A549 (cell line): ENCODE measurements around the gene TMEM269. TPM values are rescaled to one million over a fixed set of nuclear protein-coding genes. Genes with fewer than 3 reads are reported as not detected.

Experiments
- ATAC-seq, 2 experiments: fragments of 200-7000 bp in 1 of 2; fragments of >200 bp in 1 of 2; cut with Nextera tagmentation in 1 of 2; cut with Tn5 transposase in 1 of 2; 3 replicates each; pipeline versions ENCODE4 v1.8.0 to v1.9.1; 2018 to 2020; ENCODE audit warnings: mild to moderate bottlenecking in 1 of 2, moderate library complexity in 1 of 2
- CTCF ChIA-PET: fragments of 300-600 bp; sonication (Branson Sonifier 250); formaldehyde crosslinking; extraction: SDS; loops from one replicate; lab custom pipeline; 2021; ENCODE audit warnings: antibody characterized with exemption, inconsistent platforms; lab: Yijun Ruan, JAX
- POLR2A ChIA-PET: fragments of 350-600 bp; formaldehyde crosslinking; extraction: SDS; loops from one replicate; lab custom pipeline; 2021; ENCODE audit warnings: antibody characterized with exemption, inconsistent platforms; lab: Yijun Ruan, JAX
- DNase-seq, 2 experiments: peaks; one replicate each; pipeline versions ENCODE4 v3.0.0 to v3.0.0-alpha.2; 2011 to 2016; ENCODE audit warnings: low read depth in 1 of 2, low spot score in 1 of 2
- FAIRE-seq: peaks from 2 replicates; lab custom pipeline; 2011; peaks lifted over from hg19 to GRCh38; lab: Jason Lieb, UNC
- H3K27ac ChIP-seq, 2 experiments: fragments of >200 bp; sonication (Bioruptor Twin); formaldehyde crosslinking; 3 replicates each; pipeline ENCODE4 v1.5.1; 2016 to 2017
- H3K4me1 ChIP-seq: fragments of >200 bp; sonication (Bioruptor Twin); formaldehyde crosslinking; 3 replicates; pipeline ENCODE4 v1.6.1; 2016
- H3K4me2 ChIP-seq: fragments of >200 bp; sonication (Bioruptor Twin); formaldehyde crosslinking; 3 replicates; pipeline ENCODE4 v1.6.1; 2016
- H3K4me3 ChIP-seq: fragments of >200 bp; sonication (Bioruptor Twin); formaldehyde crosslinking; 3 replicates; pipeline ENCODE4 v1.5.1; 2016
- H3K9me3 ChIP-seq: fragments of >200 bp; sonication (Bioruptor Twin); formaldehyde crosslinking; 3 replicates; pipeline ENCODE4 v1.6.1; 2016
- BHLHE40 ChIP-seq: IDR thresholded peaks from 2 replicates; pipeline ENCODE4 v1.6.1; 2012; ENCODE audit warnings: low read depth, low read length, inconsistent platforms
- CBX2 ChIP-seq: fragments of 200-600 bp; sonication (generic); IDR thresholded peaks from 2 replicates; pipeline ENCODE4 v1.6.1; 2016; ENCODE audit warnings: low read depth, mild to moderate bottlenecking, borderline replicate concordance
- CBX8 ChIP-seq: fragments of 200-600 bp; sonication (generic); IDR thresholded peaks from 2 replicates; pipeline ENCODE4 v1.6.1; 2016
- ESRRA ChIP-seq: fragments of 150-350 bp; IDR thresholded peaks from 2 replicates; pipeline ENCODE4 v1.6.1; 2014; ENCODE audit warnings: mild to moderate bottlenecking, low read length, borderline replicate concordance
- FOSB ChIP-seq: fragments of 250-450 bp; sonication (Bioruptor Pico); IDR thresholded peaks from 2 replicates; pipeline ENCODE4 v1.5.0; 2020; ENCODE audit warnings: mild to moderate bottlenecking, moderate library complexity
- FOSL2 ChIP-seq, 2 experiments: fragments of 450-650 bp in 1 of 2; fragments of >200 bp in 1 of 2; sonication (Bioruptor Twin) in 1 of 2; formaldehyde crosslinking; IDR thresholded peaks; 2 replicates each; pipeline versions ENCODE4 v1.5.0 to v1.6.1; 2016 to 2020; ENCODE audit warnings: mild to moderate bottlenecking in 1 of 2, moderate library complexity in 1 of 2
- HEYL ChIP-seq: fragments of 250-450 bp; sonication (Bioruptor Pico); IDR thresholded peaks from 2 replicates; pipeline ENCODE4 v1.8.0; 2021; ENCODE audit warnings: mild to moderate bottlenecking, moderate library complexity
- HOXB5 ChIP-seq: fragments of 250-450 bp; sonication (Bioruptor Pico); IDR thresholded peaks from 2 replicates; pipeline ENCODE4 v1.5.0; 2020; ENCODE audit warnings: mild to moderate bottlenecking, moderate library complexity
- MAFK ChIP-seq: fragments of 450-650 bp; IDR thresholded peaks from 2 replicates; pipeline ENCODE4 v1.6.1; 2014; ENCODE audit not compliant: partially characterized antibody
- MAZ ChIP-seq: fragments of 150-350 bp; IDR thresholded peaks from 2 replicates; pipeline ENCODE4 v1.6.1; 2014; ENCODE audit warnings: antibody characterized with exemption, low read depth, low read length, borderline replicate concordance
- NPAS2 ChIP-seq: fragments of 250-450 bp; sonication (Bioruptor Pico); IDR thresholded peaks from 2 replicates; pipeline ENCODE4 v1.8.0; 2022; ENCODE audit warnings: mild to moderate bottlenecking, moderate library complexity, borderline replicate concordance
- NR3C1 ChIP-seq: fragments of >200 bp; sonication (Bioruptor Twin); formaldehyde crosslinking; IDR thresholded peaks from 3 replicates; pipeline ENCODE4 v1.6.1; 2017
- POLR2AphosphoS2 ChIP-seq: conservative IDR thresholded peaks from 2 replicates; pipeline ENCODE4 v1.6.1; 2012; ENCODE audit warnings: low read length, improper control_type of control experiment, inconsistent platforms
- RAD21 ChIP-seq, 2 experiments: fragments of >200 bp in 1 of 2; sonication (Bioruptor Twin) in 1 of 2; formaldehyde crosslinking in 1 of 2; IDR thresholded peaks in 1 of 2; conservative IDR thresholded peaks in 1 of 2; 2 replicates in 1 of 2; 3 replicates in 1 of 2; pipeline ENCODE4 v1.6.1; 2012 to 2018; ENCODE audit warnings: inconsistent platforms in 1 of 2
- RNF2 ChIP-seq: fragments of 200-600 bp; sonication (generic); IDR thresholded peaks from 2 replicates; pipeline ENCODE4 v1.6.1; 2016; ENCODE audit warnings: low read depth, mild to moderate bottlenecking, antibody characterized with exemption, moderate library complexity, borderline replicate concordance
- TP53 ChIP-seq: fragments of 250-450 bp; sonication (Bioruptor Pico); IDR thresholded peaks from 2 replicates; pipeline ENCODE4 v1.5.0; 2021; ENCODE audit warnings: mild to moderate bottlenecking, moderate library complexity
- WGBS: methylation state at CpG from one replicate; pipeline ENCODE4 v1.1.6; 2017; ENCODE audit errors: missing lambda C conversion rate; 5-methylcytosine and 5-hydroxymethylcytosine counted together
- polyA plus RNA-seq, 4 experiments: library from polyadenylated mRNA; depleted of rRNA in 3 of 4; stranded (reverse); fragments of >200 nt; fragmentation: RNase III in 1 of 4; extraction: RNeasy Plus Mini Kit Qiagen cat#74134 plus additional on column Dnase treatment in 1 of 4; gene quantifications; 2 replicates in 3 of 4; 3 replicates in 1 of 4; pipeline ENCODE4 v1.2.3, GENCODE V29; 2011 to 2017
- TF ChIP-seq, protein P1 (sequence below): fragments of 150-350 bp; IDR thresholded peaks from 2 replicates; pipeline ENCODE4 v1.6.1; 2014; ENCODE audit warnings: low read depth, mild to moderate bottlenecking, low read length
- TF ChIP-seq, protein P2 (sequence below): fragments of >200 bp; sonication (Bioruptor Twin); formaldehyde crosslinking; IDR thresholded peaks from 3 replicates; pipeline ENCODE4 v1.6.1; 2016
- TF ChIP-seq, protein P3 (sequence below): fragments of 200-600 bp; sonication (generic); IDR thresholded peaks from 2 replicates; pipeline ENCODE4 v1.6.1; 2016; ENCODE audit warnings: antibody characterized with exemption, mild to moderate bottlenecking, moderate library complexity

The TMEM269 gene
- polyA plus RNA-seq, 2 of the 4 experiments (the other 2 are of a cell fraction) = 0.21 TPM

DNA sequence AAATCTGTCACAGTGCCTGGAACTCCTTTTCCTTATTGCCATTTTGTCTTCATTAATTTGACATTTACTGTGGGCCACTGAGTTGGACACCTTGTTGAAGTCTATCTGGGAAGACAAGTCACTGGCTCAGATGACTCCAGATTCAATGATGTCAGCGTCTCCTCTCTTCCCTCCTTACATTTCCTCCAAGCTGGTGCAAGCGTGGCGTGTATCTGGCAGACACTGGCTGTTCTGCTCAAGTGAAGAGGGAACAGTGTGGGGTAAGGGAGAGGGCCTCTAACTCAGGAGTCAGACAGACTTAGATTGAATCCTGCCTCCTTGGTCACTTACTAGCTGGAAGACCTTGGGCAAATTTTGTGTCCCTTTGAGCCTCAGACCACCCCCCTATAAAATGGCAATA lies 52.9 kb downstream of the TMEM269 start:
- no peaks in the 10 kb centered on the region for H3K9me3 ChIP-seq
- FAIRE-seq = no peak
- H3K27ac ChIP-seq = no peak overlapping the region
- ChIA-PET CTCF (interaction anchor here (0.8 kb wide), 1 partner anchor 8 kb away, joined by 3 read pairs; the partner anchor contains the start of gene ZNF691), POLR2A (no interaction called here)
- DNase-seq = no peak
- TF ChIP-seq TP53 (CRISPR knock-in tag) = no peak
- TF ChIP-seq NR3C1 = no peak
- TF ChIP-seq, protein P1, sequence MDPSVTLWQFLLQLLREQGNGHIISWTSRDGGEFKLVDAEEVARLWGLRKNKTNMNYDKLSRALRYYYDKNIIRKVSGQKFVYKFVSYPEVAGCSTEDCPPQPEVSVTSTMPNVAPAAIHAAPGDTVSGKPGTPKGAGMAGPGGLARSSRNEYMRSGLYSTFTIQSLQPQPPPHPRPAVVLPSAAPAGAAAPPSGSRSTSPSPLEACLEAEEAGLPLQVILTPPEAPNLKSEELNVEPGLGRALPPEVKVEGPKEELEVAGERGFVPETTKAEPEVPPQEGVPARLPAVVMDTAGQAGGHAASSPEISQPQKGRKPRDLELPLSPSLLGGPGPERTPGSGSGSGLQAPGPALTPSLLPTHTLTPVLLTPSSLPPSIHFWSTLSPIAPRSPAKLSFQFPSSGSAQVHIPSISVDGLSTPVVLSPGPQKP = no peak
- TF ChIP-seq, protein P2, sequence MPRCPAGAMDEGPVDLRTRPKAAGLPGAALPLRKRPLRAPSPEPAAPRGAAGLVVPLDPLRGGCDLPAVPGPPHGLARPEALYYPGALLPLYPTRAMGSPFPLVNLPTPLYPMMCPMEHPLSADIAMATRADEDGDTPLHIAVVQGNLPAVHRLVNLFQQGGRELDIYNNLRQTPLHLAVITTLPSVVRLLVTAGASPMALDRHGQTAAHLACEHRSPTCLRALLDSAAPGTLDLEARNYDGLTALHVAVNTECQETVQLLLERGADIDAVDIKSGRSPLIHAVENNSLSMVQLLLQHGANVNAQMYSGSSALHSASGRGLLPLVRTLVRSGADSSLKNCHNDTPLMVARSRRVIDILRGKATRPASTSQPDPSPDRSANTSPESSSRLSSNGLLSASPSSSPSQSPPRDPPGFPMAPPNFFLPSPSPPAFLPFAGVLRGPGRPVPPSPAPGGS = no peak
- TF ChIP-seq NPAS2 (CRISPR knock-in tag) = no peak
- no peak for TF ChIP-seq BHLHE40
- no peak for TF ChIP-seq CBX2
- H3K4me2 ChIP-seq = no peak overlapping the region
- 63% methylated on average over 3 of the region's 3 CpGs for WGBS
- no peak for ATAC-seq
- no peaks in the 10 kb centered on the region for H3K4me1 ChIP-seq
- H3K4me3 ChIP-seq = no peak overlapping the region

DNA sequence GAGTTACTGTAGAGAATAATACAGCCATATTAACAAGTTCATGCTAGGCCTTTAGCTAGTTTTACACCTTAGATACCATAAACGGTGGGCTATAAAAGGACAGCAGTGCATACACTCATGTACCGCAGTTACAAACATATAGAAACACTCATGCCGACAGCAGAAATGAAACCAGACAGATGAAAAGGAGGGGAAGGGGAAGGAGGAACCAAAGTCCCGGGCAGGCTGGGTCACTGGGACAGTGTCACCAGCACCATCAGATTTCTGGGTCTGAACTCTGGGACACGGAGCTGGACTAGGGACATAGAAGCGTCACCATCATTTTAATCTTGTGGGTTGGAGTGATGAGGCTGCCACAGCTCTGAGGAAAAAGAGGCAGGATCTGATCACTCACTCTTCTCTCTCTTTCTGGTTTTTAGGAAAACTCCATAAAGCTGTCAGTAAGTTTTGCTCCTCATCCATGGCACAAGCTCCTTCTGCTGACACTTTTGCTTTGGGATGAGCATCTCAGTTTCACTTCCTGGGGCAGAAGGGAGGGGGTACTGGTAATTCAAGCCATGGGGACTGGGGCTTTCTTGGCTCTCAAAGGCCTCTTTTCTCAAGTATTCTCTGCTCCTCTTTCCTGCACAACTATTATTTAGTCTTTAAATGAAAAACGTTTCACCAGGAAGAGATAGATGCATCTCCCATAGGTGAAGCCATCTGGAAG lies 53.8 kb downstream of the TMEM269 start:
- H3K4me2 ChIP-seq = no peak overlapping the region
- FAIRE-seq (no peak), ATAC-seq (no peak), DNase-seq (no peak)
- WGBS = 72% methylated on average over 7 of the region's 7 CpGs
- no peak overlapping the region for H3K4me3 ChIP-seq
- H3K4me1 ChIP-seq = no peaks in the 10 kb centered on the region
- no peak overlapping the region for H3K27ac ChIP-seq
- POLR2A ChIA-PET = no interaction called here
- no peaks in the 10 kb centered on the region for H3K9me3 ChIP-seq
- TF ChIP-seq, protein P3, sequence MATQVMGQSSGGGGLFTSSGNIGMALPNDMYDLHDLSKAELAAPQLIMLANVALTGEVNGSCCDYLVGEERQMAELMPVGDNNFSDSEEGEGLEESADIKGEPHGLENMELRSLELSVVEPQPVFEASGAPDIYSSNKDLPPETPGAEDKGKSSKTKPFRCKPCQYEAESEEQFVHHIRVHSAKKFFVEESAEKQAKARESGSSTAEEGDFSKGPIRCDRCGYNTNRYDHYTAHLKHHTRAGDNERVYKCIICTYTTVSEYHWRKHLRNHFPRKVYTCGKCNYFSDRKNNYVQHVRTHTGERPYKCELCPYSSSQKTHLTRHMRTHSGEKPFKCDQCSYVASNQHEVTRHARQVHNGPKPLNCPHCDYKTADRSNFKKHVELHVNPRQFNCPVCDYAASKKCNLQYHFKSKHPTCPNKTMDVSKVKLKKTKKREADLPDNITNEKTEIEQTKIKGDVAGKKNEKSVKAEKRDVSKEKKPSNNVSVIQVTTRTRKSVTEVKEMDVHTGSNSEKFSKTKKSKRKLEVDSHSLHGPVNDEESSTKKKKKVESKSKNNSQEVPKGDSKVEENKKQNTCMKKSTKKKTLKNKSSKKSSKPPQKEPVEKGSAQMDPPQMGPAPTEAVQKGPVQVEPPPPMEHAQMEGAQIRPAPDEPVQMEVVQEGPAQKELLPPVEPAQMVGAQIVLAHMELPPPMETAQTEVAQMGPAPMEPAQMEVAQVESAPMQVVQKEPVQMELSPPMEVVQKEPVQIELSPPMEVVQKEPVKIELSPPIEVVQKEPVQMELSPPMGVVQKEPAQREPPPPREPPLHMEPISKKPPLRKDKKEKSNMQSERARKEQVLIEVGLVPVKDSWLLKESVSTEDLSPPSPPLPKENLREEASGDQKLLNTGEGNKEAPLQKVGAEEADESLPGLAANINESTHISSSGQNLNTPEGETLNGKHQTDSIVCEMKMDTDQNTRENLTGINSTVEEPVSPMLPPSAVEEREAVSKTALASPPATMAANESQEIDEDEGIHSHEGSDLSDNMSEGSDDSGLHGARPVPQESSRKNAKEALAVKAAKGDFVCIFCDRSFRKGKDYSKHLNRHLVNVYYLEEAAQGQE = no peak
- TF ChIP-seq, protein P1 = no peak
- TF ChIP-seq ESRRA (no peak), RAD21 (conservative IDR thresholded peaks at IDR 0.05 in 1 of 2, IDR thresholded peaks at IDR 0.05 in 1 of 2) (no peak), RNF2 (no peak), FOSB (no peak), TP53 (CRISPR knock-in tag) (no peak)
- TF ChIP-seq, all 56 proteins: peak for 0
- CTCF ChIA-PET = interaction anchor here (0.8 kb wide), 1 partner anchor 7 kb away, joined by 3 read pairs; the partner anchor contains the start of gene ZNF691

DNA sequence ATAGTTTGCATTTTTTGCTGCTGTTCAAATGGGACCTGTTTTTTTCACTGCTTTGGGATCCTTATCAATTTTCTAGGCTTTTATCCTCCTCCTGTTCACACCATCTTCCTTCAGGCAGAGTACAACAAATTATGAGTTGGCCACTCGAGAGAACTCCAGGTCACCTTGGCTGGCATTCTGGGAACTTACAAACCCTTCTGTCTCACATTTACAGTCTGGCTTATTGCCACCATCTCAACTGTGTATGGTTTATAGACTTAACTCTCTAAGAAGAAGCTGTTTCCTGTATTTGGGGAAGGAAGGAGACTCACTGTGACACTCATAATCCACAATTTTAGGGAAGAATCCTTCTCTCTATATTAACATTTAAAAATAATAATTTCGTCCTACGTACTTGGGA lies 56.2 kb downstream of the TMEM269 start:
- POLR2A ChIA-PET = no interaction called here
- FAIRE-seq (no peak), ATAC-seq (no peak), DNase-seq (no peak)
- Histone ChIP-seq H3K9me3 (no peaks in the 10 kb centered on the region), H3K4me3 (no peak overlapping the region), H3K27ac (no peak overlapping the region), H3K4me1 (peaks cover 8% of the 10 kb centered on the region; the same call in 2 of the 3 replicates), H3K4me2 (no peak overlapping the region)
- CTCF ChIA-PET = interaction anchor here (0.5 to 1.3 kb wide), 2 partner anchors 10 to 74 kb away, joined by 3 read pairs; partner anchors contain the start of genes C1orf50 and P3H1
- WGBS = 72% methylated on average over 3 of the region's 3 CpGs
- TF ChIP-seq HOXB5 (CRISPR knock-in tag) (no peak), HEYL (no peak), NPAS2 (CRISPR knock-in tag) (no peak), RAD21 (conservative IDR thresholded peaks at IDR 0.05 in 1 of 2, IDR thresholded peaks at IDR 0.05 in 1 of 2) (no peak), FOSL2 (IDR thresholded peaks at IDR 0.05) (no peak), FOSL2 (CRISPR knock-in tag; IDR thresholded peaks at IDR 0.05) (no peak), CBX8 (no peak), MAFK (no peak), POLR2AphosphoS2 (no peak), MAZ (no peak)
- TF ChIP-seq, protein P2 = no peak
